Measurements from ENCODE around the gene TMEM169. TPM values are rescaled to one million over a fixed set of nuclear protein-coding genes. Genes with fewer than 3 reads are reported as not detected.

The TMEM169 gene, protein sequence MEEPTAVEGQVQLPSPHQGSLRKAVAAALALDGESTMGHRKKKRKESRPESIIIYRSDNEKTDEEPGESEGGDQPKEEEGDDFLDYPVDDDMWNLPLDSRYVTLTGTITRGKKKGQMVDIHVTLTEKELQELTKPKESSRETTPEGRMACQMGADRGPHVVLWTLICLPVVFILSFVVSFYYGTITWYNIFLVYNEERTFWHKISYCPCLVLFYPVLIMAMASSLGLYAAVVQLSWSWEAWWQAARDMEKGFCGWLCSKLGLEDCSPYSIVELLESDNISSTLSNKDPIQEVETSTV
- 0.88 and 2.6 TPM in 2 replicates for total RNA-seq (2014; rRNA removed; shearing (Covaris generic))

DNA sequence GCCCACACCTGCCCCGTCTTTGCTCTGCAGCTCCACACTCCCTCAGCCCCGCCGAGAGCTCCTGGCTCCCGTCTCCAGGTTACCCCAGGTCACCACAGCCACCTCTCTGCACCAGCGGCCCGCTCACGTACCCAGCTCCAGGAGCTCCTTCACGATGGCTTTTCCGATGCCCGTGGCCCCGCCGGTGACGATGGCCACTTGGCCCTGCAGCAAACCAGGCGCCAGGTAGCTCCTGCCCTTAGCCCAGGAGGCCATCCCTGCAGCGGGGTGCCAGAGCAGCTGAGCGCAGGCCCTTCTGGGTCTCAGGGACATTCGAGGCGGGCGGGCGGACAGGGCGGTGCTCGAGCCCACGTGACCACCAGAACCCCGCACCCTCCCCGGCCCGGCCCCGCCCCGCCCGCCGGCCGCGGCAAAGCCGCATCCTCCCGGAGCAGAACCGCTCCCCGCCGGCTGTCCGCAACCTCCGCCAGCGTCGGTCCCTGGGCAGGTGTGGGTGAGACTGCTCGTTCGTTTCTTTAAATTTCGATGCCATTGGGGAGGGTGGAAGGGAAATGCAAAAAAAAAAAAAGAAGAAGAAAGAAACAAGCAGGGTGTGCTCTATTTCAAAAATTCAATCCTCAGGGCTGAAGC is at the start of gene TMEM169, which contains the start of gene PECR:
Gene TMEM169 (plus strand): TSS at position 433 of the 630 bp plus-strand sequence. CDS start 14,045 bp downstream, outside the sequence.
Gene PECR (minus strand): TSS at position 323 of the 630 bp plus-strand sequence. CDS start 68 bp downstream, at position 255.

DNA sequence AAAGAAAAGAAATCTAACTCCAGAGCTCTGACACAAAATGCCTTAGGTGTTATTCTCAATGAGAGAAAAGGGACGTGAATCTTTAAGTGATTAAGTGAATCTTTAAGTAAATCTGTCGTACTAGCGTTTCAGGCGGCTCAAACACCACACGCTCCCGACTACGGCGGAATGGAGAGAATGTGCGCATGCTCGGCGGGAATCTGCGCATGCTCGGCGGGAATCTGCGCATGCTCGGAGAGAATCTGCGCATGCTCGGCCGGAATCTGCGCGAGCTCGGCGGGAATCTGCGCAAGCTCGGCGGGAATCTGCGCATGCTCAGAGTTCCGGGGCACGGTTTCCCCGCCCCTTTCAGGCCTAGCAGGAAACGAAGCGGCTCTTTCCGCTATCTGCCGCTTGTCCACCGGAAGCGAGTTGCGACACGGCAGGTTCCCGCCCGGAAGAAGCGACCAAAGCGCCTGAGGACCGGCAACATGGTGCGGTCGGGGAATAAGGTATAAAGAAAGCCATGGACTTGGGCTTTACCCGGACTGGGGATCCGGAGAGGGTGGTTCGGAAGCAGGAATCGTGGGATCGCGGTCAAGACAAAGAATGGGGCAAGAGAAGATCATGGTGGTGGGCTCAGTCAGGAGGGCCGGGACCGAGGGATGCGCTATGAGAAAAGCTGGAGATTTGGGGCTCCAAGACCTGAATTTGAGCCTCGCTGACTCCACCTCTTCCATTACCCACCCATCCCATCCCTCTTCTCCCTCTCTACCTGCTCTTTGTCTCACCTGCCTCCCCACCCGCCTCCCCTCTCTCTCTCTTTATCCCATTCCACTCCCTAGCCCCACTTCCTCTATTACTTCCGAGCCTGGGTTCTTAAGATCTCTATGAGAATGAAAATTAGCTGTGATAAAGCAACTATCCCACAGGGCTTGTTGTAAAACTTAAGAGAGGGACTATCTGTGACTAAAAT is 27.5 kb downstream of the TMEM169 start, which contains the start of gene XRCC5:
Gene XRCC5 (plus strand): TSS at position 382 of the 955 bp plus-strand sequence. CDS start 89 bp downstream, at position 471.

Other genes starting within 250 kb of the TMEM169 start
- 2.4 and 4.3 TPM in 2 replicates for gene MREG, start 68.4 kb upstream of the TMEM169 start, total RNA-seq (2014; rRNA removed; shearing (Covaris generic))
- 8.5 and 14.0 TPM in 2 replicates for gene PECR, start 110 bp upstream of the TMEM169 start, total RNA-seq (2014; rRNA removed; shearing (Covaris generic))
- gene XRCC5, start 27.4 kb downstream of the TMEM169 start, total RNA-seq (2014; rRNA removed; shearing (Covaris generic)) = 211 and 236 TPM in 2 replicates

Measured in A375 (cell line).